CD4-positive, alpha-beta T cell treated with Interleukin-4 for 4 hours (primary cell): ENCODE measurements around the gene TNFRSF6B.
"Not testable (repeated sequence)": the region's sequence is repeated elsewhere in the genome, so short reads cannot be mapped to it uniquely, and the experiment has no call there.

Source experiments
- DNase-seq: peaks from one replicate; pipeline ENCODE4 v3.0.0-alpha.2; 2020

TNFRSF6B gene

GRCh38 chr20:63663332-63664066 is 33.0 kb upstream of the TNFRSF6B start:
- DNase-seq = no peak

- no peak for DNase-seq
Measured at GRCh38 chr20:63664143-63664851, 32.2 kb upstream of the TNFRSF6B start.

- DNase-seq = no peak
Measured at GRCh38 chr20:63664861-63665594, 31.4 kb upstream of the TNFRSF6B start.

- no peak for DNase-seq
Measured at GRCh38 chr20:63665708-63666107, 30.7 kb upstream of the TNFRSF6B start.

GRCh38 chr20:63667858-63668257 is 28.6 kb upstream of the TNFRSF6B start:
- DNase-seq = no peak

- no peak for DNase-seq
Measured at GRCh38 chr20:63668351-63668750, 28.1 kb upstream of the TNFRSF6B start.

- not testable (repeated sequence) for DNase-seq
Measured at GRCh38 chr20:63671695-63672094, 24.8 kb upstream of the TNFRSF6B start.

GRCh38 chr20:63672666-63673065 is 23.8 kb upstream of the TNFRSF6B start:
- no peak for DNase-seq

- no peak for DNase-seq
Measured at GRCh38 chr20:63673951-63674350, 22.5 kb upstream of the TNFRSF6B start.

- DNase-seq = no peak
Measured at GRCh38 chr20:63675681-63676368, 20.6 kb upstream of the TNFRSF6B start.

- DNase-seq = no peak
Measured at GRCh38 chr20:63678071-63678470, 18.4 kb upstream of the TNFRSF6B start.

- DNase-seq = no peak
Measured at GRCh38 chr20:63678667-63679465, 17.6 kb upstream of the TNFRSF6B start.

- DNase-seq = no peak
Measured at GRCh38 chr20:63679799-63680305, 16.6 kb upstream of the TNFRSF6B start.

GRCh38 chr20:63680427-63680826 is 16.0 kb upstream of the TNFRSF6B start:
- no peak for DNase-seq

GRCh38 chr20:63680857-63681608 is 15.4 kb upstream of the TNFRSF6B start:
- no peak for DNase-seq

GRCh38 chr20:63681609-63682142 is 14.8 kb upstream of the TNFRSF6B start:
- no peak for DNase-seq

- no peak for DNase-seq
Measured at GRCh38 chr20:63682384-63683139, 13.9 kb upstream of the TNFRSF6B start.

GRCh38 chr20:63685269-63686026 is 11.0 kb upstream of the TNFRSF6B start:
- no peak for DNase-seq

GRCh38 chr20:63686094-63686491 is 10.4 kb upstream of the TNFRSF6B start:
- DNase-seq = no peak
